HepG2 (cell line): Measurements from ENCODE around the gene SLC13A5. TPM values are rescaled to one million over a fixed set of nuclear protein-coding genes. Genes with fewer than 3 reads are reported as not detected.

ENCODE experiments used
- BRD4 ChIP-seq: sonication (generic); formaldehyde crosslinking; IDR thresholded peaks from 2 replicates; pipeline ENCODE4 v1.4.0; 2020; ENCODE audit warnings: missing genetic modification reagents
- CCDC6 ChIP-seq: sonication (generic); formaldehyde crosslinking; IDR thresholded peaks from 2 replicates; pipeline ENCODE4 v1.8.1; 2022; ENCODE audit warnings: mild to moderate bottlenecking, missing genetic modification reagents, moderate library complexity
- ESRRA ChIP-seq: sonication (generic); formaldehyde crosslinking; IDR thresholded peaks from 2 replicates; pipeline ENCODE4 v1.5.1; 2020; ENCODE audit warnings: mild to moderate bottlenecking, low read depth, missing genetic modification reagents
- FOXJ3 ChIP-seq: sonication (generic); formaldehyde crosslinking; IDR thresholded peaks from 2 replicates; pipeline ENCODE4 v1.4.0; 2020; ENCODE audit warnings: missing genetic modification reagents, mild to moderate bottlenecking, borderline replicate concordance
- GATAD2A ChIP-seq: IDR thresholded peaks from 2 replicates; pipeline ENCODE4 v1.6.1; 2016
- GFI1 ChIP-seq: sonication (generic); formaldehyde crosslinking; IDR thresholded peaks from 2 replicates; pipeline ENCODE4 v1.5.0; 2020; ENCODE audit warnings: missing genetic modification reagents, mild to moderate bottlenecking, borderline replicate concordance
- JARID2 ChIP-seq: sonication (generic); formaldehyde crosslinking; IDR thresholded peaks from 2 replicates; pipeline ENCODE4 v1.8.1; 2023; ENCODE audit warnings: missing genetic modification reagents, inconsistent platforms; ENCODE audit not compliant: insufficient replicate concordance
- NFKBIZ ChIP-seq: IDR thresholded peaks from 2 replicates; pipeline ENCODE4 v1.6.1; 2018; ENCODE audit warnings: missing genetic modification reagents, missing compliant biosample characterization
- NR2F1 ChIP-seq, 2 experiments: fragments of 450-650 bp in 1 of 2; formaldehyde crosslinking in 1 of 2; IDR thresholded peaks; 2 replicates each; pipeline versions ENCODE4 v1.5.0 to v1.6.1; 2016 to 2020; ENCODE audit warnings: mild to moderate bottlenecking in 1 of 2, missing compliant biosample characterization in 1 of 2, missing genetic modification reagents in 1 of 2, moderate library complexity in 1 of 2
- PCBP2 ChIP-seq: fragments of 200-400 bp; formaldehyde crosslinking; optimal IDR thresholded peaks from 2 replicates; pipeline ENCODE3; 2018; ENCODE audit warnings: low read length, low read depth; ENCODE audit not compliant: poor library complexity, severe bottlenecking
- PRPF4 ChIP-seq: fragments of 200-400 bp; formaldehyde crosslinking; IDR thresholded peaks from 2 replicates; pipeline ENCODE4 v1.6.1; 2016; ENCODE audit warnings: low read length, low read depth; ENCODE audit not compliant: poor library complexity, severe bottlenecking
- TARDBP ChIP-seq: sonication (generic); formaldehyde crosslinking; IDR thresholded peaks from 2 replicates; pipeline ENCODE4 v1.8.0; 2022; ENCODE audit warnings: mild to moderate bottlenecking, missing genetic modification reagents
- ZBTB1 ChIP-seq: sonication (generic); formaldehyde crosslinking; IDR thresholded peaks from 2 replicates; pipeline ENCODE4 v1.4.0; 2020; ENCODE audit warnings: missing genetic modification reagents, borderline replicate concordance
- ZFP62 ChIP-seq: sonication (generic); formaldehyde crosslinking; IDR thresholded peaks from 2 replicates; pipeline ENCODE4 v1.4.0; 2020; ENCODE audit warnings: missing genetic modification reagents
- ZNF235 ChIP-seq: sonication (generic); formaldehyde crosslinking; IDR thresholded peaks from 2 replicates; pipeline ENCODE4 v1.8.1; 2023; ENCODE audit warnings: mild to moderate bottlenecking, missing genetic modification reagents, borderline replicate concordance
- ZNF850 ChIP-seq: sonication (generic); formaldehyde crosslinking; conservative IDR thresholded peaks from 2 replicates; pipeline ENCODE4 v1.9.0; 2021; ENCODE audit warnings: mild to moderate bottlenecking, missing genetic modification reagents
- polyA plus RNA-seq, 8 experiments: library from polyadenylated mRNA; depleted of rRNA in 3 of 8; stranded (reverse) in 7 of 8; unstranded in 1 of 8; fragments of >200 nt; fragmentation: Illumina TruSeq in 4 of 8; extraction: Trizol in 4 of 8; gene quantifications; 2 replicates each; pipeline versions ENCODE4 v1.2.1 to v1.2.3, GENCODE V29; 2011 to 2016; ENCODE audit warnings: low read depth in 4 of 8, missing spikeins in 1 of 8, mixed read lengths in 1 of 8; ENCODE audit not compliant: insufficient read depth in 1 of 8
- total RNA-seq, 5 experiments: library from RNA; depleted of rRNA; stranded (reverse); fragments of >200 nt; fragmentation: Illumina TruSeq; extraction: Trizol; gene quantifications; 2 replicates each; pipeline ENCODE4 v1.2.3, GENCODE V29; 2016; ENCODE audit warnings: low read depth in 1 of 5
- TF ChIP-seq, protein P1 (sequence below): sonication (generic); formaldehyde crosslinking; IDR thresholded peaks from 2 replicates; pipeline ENCODE4 v1.5.1; 2020; ENCODE audit warnings: mild to moderate bottlenecking, missing genetic modification reagents
- TF ChIP-seq, protein P2 (sequence below): sonication (generic); formaldehyde crosslinking; IDR thresholded peaks from 2 replicates; pipeline ENCODE4 v1.4.0; 2020; ENCODE audit warnings: missing genetic modification reagents
- TF ChIP-seq, protein P3 (sequence below): sonication (generic); formaldehyde crosslinking; IDR thresholded peaks from 2 replicates; pipeline ENCODE4 v1.4.0; 2020; ENCODE audit warnings: missing genetic modification reagents
- TF ChIP-seq, protein P4 (sequence below): sonication (generic); formaldehyde crosslinking; IDR thresholded peaks from 2 replicates; pipeline ENCODE4 v1.8.0; 2022; ENCODE audit warnings: mild to moderate bottlenecking, missing genetic modification reagents; ENCODE audit not compliant: insufficient replicate concordance

SLC13A5 gene
- total and polyA plus RNA-seq, 2 of the 13 experiments (the other 11 are each of a cell fraction or from before 2014, with no cell fraction given): 42.8 to 310 TPM

DNA sequence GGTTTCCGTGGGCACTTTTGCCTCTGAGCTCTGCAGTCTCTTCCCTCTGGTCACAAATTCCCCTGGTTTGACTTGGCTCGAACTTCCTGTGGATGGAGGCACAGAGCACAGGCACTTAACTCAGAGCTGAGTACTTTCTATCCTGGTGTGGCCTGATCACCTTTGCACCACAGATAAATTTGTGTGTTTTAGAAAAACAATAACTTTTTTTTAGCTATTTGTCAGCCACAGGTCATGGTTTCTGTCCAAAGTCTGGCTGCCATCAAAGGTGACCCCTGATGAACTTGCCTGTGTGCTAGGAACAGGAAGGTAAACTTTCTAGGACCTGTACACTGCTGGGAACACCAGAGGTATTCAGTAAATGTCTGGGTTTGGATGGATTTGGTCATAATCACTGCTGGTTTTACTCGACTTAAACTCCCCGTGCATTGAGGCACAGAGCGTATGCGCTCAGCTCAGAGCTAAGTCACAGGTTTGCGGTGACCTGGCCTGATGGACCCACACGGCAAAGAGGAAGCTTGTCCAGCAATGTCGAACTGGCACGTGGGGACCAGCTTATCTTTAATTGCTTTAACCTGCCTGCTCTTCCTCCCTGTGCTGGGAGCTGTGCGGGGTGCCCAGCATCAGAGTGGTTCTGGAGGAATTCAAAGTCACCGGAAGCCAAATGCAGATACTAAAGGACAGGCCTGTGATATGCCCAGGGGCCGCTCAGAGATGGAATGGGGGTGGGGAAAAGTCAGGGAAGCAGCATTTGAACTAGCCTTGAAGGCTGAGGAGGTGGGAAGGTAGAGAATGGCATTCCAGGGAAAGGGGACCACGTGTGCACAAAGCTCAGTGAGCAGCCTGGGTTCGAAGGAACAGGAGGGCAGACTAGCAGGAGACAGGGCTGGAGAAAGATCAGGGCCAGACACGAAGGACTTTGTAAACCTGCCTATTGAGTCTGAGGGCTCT, 12.9 kb downstream of the SLC13A5 start (continued):
- TF ChIP-seq, protein P1, sequence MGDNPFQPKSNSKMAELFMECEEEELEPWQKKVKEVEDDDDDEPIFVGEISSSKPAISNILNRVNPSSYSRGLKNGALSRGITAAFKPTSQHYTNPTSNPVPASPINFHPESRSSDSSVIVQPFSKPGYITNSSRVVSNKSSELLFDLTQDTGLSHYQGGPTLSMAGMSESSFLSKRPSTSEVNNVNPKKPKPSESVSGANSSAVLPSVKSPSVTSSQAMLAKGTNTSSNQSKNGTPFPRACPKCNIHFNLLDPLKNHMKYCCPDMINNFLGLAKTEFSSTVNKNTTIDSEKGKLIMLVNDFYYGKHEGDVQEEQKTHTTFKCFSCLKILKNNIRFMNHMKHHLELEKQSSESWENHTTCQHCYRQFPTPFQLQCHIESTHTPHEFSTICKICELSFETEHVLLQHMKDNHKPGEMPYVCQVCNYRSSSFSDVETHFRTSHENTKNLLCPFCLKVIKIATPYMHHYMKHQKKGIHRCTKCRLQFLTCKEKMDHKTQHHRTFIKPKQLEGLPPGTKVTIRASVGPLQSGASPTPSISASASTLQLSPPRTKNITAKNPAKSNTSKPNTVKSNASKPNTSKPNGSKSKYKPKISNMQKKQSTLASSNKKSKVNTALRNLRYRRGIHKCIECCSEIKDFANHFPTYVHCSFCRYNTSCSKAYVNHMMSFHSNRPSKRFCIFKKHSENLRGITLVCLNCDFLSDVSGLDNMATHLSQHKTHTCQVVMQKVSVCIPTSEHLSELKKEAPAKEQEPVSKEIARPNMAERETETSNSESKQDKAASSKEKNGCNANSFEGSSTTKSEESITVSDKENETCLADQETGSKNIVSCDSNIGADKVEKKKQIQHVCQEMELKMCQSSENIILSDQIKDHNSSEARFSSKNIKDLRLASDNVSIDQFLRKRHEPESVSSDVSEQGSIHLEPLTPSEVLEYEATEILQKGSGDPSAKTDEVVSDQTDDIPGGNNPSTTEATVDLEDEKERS (CRISPR knock-in tag): peak; percentile 57
- peak; percentile 98 for TF ChIP-seq TARDBP (CRISPR knock-in tag)
- TF ChIP-seq NFKBIZ (CRISPR knock-in tag): peak; percentile 90; the same call in 1 of the 2 replicates
- TF ChIP-seq, protein P2, sequence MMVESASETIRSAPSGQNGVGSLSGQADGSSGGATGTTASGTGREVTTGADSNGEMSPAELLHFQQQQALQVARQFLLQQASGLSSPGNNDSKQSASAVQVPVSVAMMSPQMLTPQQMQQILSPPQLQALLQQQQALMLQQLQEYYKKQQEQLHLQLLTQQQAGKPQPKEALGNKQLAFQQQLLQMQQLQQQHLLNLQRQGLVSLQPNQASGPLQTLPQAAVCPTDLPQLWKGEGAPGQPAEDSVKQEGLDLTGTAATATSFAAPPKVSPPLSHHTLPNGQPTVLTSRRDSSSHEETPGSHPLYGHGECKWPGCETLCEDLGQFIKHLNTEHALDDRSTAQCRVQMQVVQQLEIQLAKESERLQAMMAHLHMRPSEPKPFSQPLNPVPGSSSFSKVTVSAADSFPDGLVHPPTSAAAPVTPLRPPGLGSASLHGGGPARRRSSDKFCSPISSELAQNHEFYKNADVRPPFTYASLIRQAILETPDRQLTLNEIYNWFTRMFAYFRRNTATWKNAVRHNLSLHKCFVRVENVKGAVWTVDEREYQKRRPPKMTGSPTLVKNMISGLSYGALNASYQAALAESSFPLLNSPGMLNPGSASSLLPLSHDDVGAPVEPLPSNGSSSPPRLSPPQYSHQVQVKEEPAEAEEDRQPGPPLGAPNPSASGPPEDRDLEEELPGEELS (CRISPR knock-in tag): peak; percentile 95
- no peak for TF ChIP-seq ZFP62
- no peak for TF ChIP-seq PRPF4
- peak; percentile 68 for TF ChIP-seq BRD4 (CRISPR knock-in tag)
- TF ChIP-seq FOXJ3 (CRISPR knock-in tag): peak; percentile 96
- TF ChIP-seq, protein P3, sequence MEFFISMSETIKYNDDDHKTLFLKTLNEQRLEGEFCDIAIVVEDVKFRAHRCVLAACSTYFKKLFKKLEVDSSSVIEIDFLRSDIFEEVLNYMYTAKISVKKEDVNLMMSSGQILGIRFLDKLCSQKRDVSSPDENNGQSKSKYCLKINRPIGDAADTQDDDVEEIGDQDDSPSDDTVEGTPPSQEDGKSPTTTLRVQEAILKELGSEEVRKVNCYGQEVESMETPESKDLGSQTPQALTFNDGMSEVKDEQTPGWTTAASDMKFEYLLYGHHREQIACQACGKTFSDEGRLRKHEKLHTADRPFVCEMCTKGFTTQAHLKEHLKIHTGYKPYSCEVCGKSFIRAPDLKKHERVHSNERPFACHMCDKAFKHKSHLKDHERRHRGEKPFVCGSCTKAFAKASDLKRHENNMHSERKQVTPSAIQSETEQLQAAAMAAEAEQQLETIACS: no peak
- no peak for TF ChIP-seq PCBP2
- peak; percentile 96 for TF ChIP-seq ESRRA
- TF ChIP-seq GFI1 (CRISPR knock-in tag): peak; percentile 89
- TF ChIP-seq, protein P4, sequence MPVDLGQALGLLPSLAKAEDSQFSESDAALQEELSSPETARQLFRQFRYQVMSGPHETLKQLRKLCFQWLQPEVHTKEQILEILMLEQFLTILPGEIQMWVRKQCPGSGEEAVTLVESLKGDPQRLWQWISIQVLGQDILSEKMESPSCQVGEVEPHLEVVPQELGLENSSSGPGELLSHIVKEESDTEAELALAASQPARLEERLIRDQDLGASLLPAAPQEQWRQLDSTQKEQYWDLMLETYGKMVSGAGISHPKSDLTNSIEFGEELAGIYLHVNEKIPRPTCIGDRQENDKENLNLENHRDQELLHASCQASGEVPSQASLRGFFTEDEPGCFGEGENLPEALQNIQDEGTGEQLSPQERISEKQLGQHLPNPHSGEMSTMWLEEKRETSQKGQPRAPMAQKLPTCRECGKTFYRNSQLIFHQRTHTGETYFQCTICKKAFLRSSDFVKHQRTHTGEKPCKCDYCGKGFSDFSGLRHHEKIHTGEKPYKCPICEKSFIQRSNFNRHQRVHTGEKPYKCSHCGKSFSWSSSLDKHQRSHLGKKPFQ (CRISPR knock-in tag): peak; percentile 71
- TF ChIP-seq GATAD2A (CRISPR knock-in tag): peak; percentile 96
- TF ChIP-seq JARID2 (CRISPR knock-in tag): no peak
- peak; percentile 99 for TF ChIP-seq NR2F1 (CRISPR knock-in tag; IDR thresholded peaks at IDR 0.05)
- TF ChIP-seq ZBTB1 (CRISPR knock-in tag): peak; percentile 15; the same call in 1 of the 2 replicates
- TF ChIP-seq ZNF850 (CRISPR knock-in tag): no peak
- peak; percentile 62; the same call in 1 of the 2 replicates for TF ChIP-seq CCDC6 (CRISPR knock-in tag)
- TF ChIP-seq ZNF235: peak; percentile 72; the same call in 1 of the 2 replicates
